CD4-positive, alpha-beta T cell treated with Interleukin-6 at 100 ng/mL for 8 hours (primary cell): ENCODE results near the gene RNF141.

Source experiments
- DNase-seq: peaks from one replicate; pipeline ENCODE4 v3.0.0-alpha.2; 2020; ENCODE audit warnings: mixed read lengths, low spot score

The RNF141 gene

GRCh38 chr11:10498022-10498400, 43.0 kb downstream of the RNF141 start:
- DNase-seq: no peak

GRCh38 chr11:10497371-10498021, 43.5 kb downstream of the RNF141 start:
- DNase-seq: no peak

GRCh38 chr11:10496296-10496936, 44.6 kb downstream of the RNF141 start:
- no peak for DNase-seq

- no peak for DNase-seq
Observed at GRCh38 chr11:10495464-10495786, 45.6 kb downstream of the RNF141 start.

- DNase-seq: no peak
Observed at GRCh38 chr11:10494636-10495463, 46.1 kb downstream of the RNF141 start.

- DNase-seq: no peak
Observed at GRCh38 chr11:10493041-10493663, 47.8 kb downstream of the RNF141 start.

- DNase-seq: no peak
Observed at GRCh38 chr11:10492084-10492483, 48.9 kb downstream of the RNF141 start.

- DNase-seq: no peak
Observed at GRCh38 chr11:10490398-10491241, 50.4 kb downstream of the RNF141 start.

- DNase-seq: no peak
Observed at GRCh38 chr11:10490032-10490397, 51.0 kb downstream of the RNF141 start.

GRCh38 chr11:10488934-10489691, 51.9 kb downstream of the RNF141 start:
- no peak for DNase-seq

- DNase-seq: no peak
Observed at GRCh38 chr11:10488121-10488933, 52.7 kb downstream of the RNF141 start.

- DNase-seq: no peak
Observed at GRCh38 chr11:10487002-10487647, 53.9 kb downstream of the RNF141 start.

GRCh38 chr11:10486161-10486840, 54.7 kb downstream of the RNF141 start:
- DNase-seq: no peak

- DNase-seq: no peak
Observed at GRCh38 chr11:10485646-10486045, 55.3 kb downstream of the RNF141 start.

- no peak for DNase-seq
Observed at GRCh38 chr11:10484461-10485180, 56.4 kb downstream of the RNF141 start.

- no peak for DNase-seq
Observed at GRCh38 chr11:10483584-10483983, 57.4 kb downstream of the RNF141 start.

GRCh38 chr11:10483174-10483573, 57.8 kb downstream of the RNF141 start:
- no peak for DNase-seq

GRCh38 chr11:10481560-10482349, 59.2 kb downstream of the RNF141 start:
- DNase-seq: no peak
